Neural cell (in vitro differentiated cells): ENCODE measurements around the gene PHOSPHO2.

Experiments used
- EP300 ChIP-seq: fragments of 450-650 bp; conservative IDR thresholded peaks from 2 replicates; pipeline ENCODE4 v1.6.1; 2014; ENCODE audit warnings: antibody characterized with exemption, mild to moderate bottlenecking, moderate library complexity; ENCODE audit not compliant: poor library complexity, severe bottlenecking
- TF ChIP-seq, protein P1 (sequence below): fragments of 450-650 bp; IDR thresholded peaks from 2 replicates; pipeline ENCODE4 v1.5.1; 2014; ENCODE audit warnings: antibody characterized with exemption, mild to moderate bottlenecking, moderate library complexity; ENCODE audit not compliant: poor library complexity, severe bottlenecking
- TF ChIP-seq, protein P2 (sequence below): IDR thresholded peaks from 2 replicates; pipeline ENCODE4 v1.6.1; 2012; ENCODE audit warnings: borderline replicate concordance

DNA sequence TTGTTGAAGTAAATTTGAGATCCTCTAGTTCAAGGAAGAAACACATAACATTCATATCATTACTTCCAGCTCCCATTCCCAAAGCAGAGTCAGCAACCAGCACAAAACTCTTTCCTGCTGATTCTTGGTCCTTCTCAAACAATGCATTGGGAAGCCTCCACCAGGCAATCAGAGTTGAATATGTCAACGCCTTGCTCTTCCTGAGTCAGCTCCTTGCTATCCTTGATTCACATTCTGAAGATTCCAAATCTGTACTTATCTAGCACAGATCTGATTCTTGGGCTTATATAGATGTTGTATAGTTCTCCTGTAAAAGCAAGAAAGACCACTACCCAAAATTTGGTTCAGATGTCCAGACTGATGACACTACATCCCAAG, 29.7 kb upstream of the PHOSPHO2 start:
- TF ChIP-seq, protein P1, sequence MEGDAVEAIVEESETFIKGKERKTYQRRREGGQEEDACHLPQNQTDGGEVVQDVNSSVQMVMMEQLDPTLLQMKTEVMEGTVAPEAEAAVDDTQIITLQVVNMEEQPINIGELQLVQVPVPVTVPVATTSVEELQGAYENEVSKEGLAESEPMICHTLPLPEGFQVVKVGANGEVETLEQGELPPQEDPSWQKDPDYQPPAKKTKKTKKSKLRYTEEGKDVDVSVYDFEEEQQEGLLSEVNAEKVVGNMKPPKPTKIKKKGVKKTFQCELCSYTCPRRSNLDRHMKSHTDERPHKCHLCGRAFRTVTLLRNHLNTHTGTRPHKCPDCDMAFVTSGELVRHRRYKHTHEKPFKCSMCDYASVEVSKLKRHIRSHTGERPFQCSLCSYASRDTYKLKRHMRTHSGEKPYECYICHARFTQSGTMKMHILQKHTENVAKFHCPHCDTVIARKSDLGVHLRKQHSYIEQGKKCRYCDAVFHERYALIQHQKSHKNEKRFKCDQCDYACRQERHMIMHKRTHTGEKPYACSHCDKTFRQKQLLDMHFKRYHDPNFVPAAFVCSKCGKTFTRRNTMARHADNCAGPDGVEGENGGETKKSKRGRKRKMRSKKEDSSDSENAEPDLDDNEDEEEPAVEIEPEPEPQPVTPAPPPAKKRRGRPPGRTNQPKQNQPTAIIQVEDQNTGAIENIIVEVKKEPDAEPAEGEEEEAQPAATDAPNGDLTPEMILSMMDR, result no peak
- TF ChIP-seq, protein P2, sequence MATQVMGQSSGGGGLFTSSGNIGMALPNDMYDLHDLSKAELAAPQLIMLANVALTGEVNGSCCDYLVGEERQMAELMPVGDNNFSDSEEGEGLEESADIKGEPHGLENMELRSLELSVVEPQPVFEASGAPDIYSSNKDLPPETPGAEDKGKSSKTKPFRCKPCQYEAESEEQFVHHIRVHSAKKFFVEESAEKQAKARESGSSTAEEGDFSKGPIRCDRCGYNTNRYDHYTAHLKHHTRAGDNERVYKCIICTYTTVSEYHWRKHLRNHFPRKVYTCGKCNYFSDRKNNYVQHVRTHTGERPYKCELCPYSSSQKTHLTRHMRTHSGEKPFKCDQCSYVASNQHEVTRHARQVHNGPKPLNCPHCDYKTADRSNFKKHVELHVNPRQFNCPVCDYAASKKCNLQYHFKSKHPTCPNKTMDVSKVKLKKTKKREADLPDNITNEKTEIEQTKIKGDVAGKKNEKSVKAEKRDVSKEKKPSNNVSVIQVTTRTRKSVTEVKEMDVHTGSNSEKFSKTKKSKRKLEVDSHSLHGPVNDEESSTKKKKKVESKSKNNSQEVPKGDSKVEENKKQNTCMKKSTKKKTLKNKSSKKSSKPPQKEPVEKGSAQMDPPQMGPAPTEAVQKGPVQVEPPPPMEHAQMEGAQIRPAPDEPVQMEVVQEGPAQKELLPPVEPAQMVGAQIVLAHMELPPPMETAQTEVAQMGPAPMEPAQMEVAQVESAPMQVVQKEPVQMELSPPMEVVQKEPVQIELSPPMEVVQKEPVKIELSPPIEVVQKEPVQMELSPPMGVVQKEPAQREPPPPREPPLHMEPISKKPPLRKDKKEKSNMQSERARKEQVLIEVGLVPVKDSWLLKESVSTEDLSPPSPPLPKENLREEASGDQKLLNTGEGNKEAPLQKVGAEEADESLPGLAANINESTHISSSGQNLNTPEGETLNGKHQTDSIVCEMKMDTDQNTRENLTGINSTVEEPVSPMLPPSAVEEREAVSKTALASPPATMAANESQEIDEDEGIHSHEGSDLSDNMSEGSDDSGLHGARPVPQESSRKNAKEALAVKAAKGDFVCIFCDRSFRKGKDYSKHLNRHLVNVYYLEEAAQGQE, result no peak
- no peak for TF ChIP-seq EP300
